GM23338 (cell line): ENCODE measurements around the gene ADPGK. TPM values are rescaled to one million over a fixed set of nuclear protein-coding genes. Genes with fewer than 3 reads are reported as not detected.

Experiments
- ATAC-seq: fragments of 200-7000 bp; cut with Tn5 transposase; 3 replicates; pipeline ENCODE4 v1.9.1; 2020
- DNase-seq: peaks from one replicate; pipeline ENCODE4 v3.0.0-alpha.2; 2015; ENCODE audit warnings: low spot score
- H2AFZ ChIP-seq: fragments of 200-600 bp; sonication (generic); 2 replicates; pipeline ENCODE4 v1.8.0; 2016; ENCODE audit warnings: antibody characterized with exemption, mild to moderate bottlenecking, moderate library complexity
- H3F3A ChIP-seq: fragments of 200-600 bp; sonication (generic); replicated peaks from 2 replicates; pipeline ENCODE4 v1.8.0; 2017; ENCODE audit warnings: antibody characterized with exemption, mixed run types, low read depth
- H3K27ac ChIP-seq: fragments of 200-600 bp; sonication (generic); 2 replicates; pipeline ENCODE4 v1.6.1; 2016; ENCODE audit warnings: low read depth
- H3K27me3 ChIP-seq: fragments of 200-600 bp; sonication (generic); 2 replicates; pipeline ENCODE4 v1.8.0; 2016; ENCODE audit warnings: mild to moderate bottlenecking, mixed run types, moderate library complexity; ENCODE audit not compliant: insufficient read depth
- H3K36me3 ChIP-seq: fragments of 200-600 bp; sonication (generic); 2 replicates; pipeline ENCODE4 v1.8.0; 2016; ENCODE audit warnings: mild to moderate bottlenecking; ENCODE audit not compliant: insufficient read depth
- H3K4me1 ChIP-seq: fragments of 200-600 bp; sonication (generic); 2 replicates; pipeline ENCODE4 v1.8.0; 2016; ENCODE audit warnings: mild to moderate bottlenecking, moderate library complexity; ENCODE audit not compliant: insufficient read depth
- H3K4me2 ChIP-seq: fragments of 200-600 bp; sonication (generic); 2 replicates; pipeline ENCODE4 v1.7.1; 2017; ENCODE audit warnings: mixed run types
- H3K4me3 ChIP-seq: fragments of 200-600 bp; sonication (generic); 2 replicates; pipeline ENCODE4 v1.6.1; 2016; ENCODE audit warnings: mixed run types
- H3K79me2 ChIP-seq: fragments of 200-600 bp; sonication (generic); replicated peaks from 2 replicates; pipeline ENCODE4 v1.8.0; 2017; ENCODE audit warnings: mild to moderate bottlenecking; ENCODE audit not compliant: insufficient read depth
- H3K9me2 ChIP-seq: fragments of 200-600 bp; sonication (generic); 2 replicates; pipeline ENCODE4 v1.8.0; 2017; ENCODE audit not compliant: insufficient read depth
- H4K20me1 ChIP-seq: fragments of 200-600 bp; sonication (generic); replicated peaks from 2 replicates; pipeline ENCODE4 v1.8.0; 2017; ENCODE audit warnings: mild to moderate bottlenecking; ENCODE audit not compliant: insufficient read depth
- H3K27ac Mint-ChIP-seq: 2 replicates; pipeline ENCODE4 v1.8.0; 2020; ENCODE audit warnings: inconsistent platforms, mild to moderate bottlenecking, moderate library complexity, mixed read lengths
- H3K27me3 Mint-ChIP-seq: 3 replicates; pipeline ENCODE4 v1.8.0; 2022; ENCODE audit warnings: low read depth, mild to moderate bottlenecking, moderate library complexity, mixed read lengths, inconsistent platforms; ENCODE audit not compliant: insufficient read depth, poor library complexity
- H3K36me3 Mint-ChIP-seq: 3 replicates; pipeline ENCODE4 v1.8.0; 2021; ENCODE audit warnings: low read depth, mild to moderate bottlenecking, inconsistent platforms, moderate library complexity, mixed read lengths
- H3K4me1 Mint-ChIP-seq: 3 replicates; pipeline ENCODE4 v1.8.0; 2020; ENCODE audit warnings: mild to moderate bottlenecking, inconsistent platforms, mixed read lengths
- H3K4me3 Mint-ChIP-seq: 3 replicates; pipeline ENCODE4 v1.8.0; 2021; ENCODE audit warnings: moderate library complexity, mild to moderate bottlenecking, inconsistent platforms, mixed read lengths
- H3K9me3 Mint-ChIP-seq: 3 replicates; pipeline ENCODE4 v1.8.0; 2020; ENCODE audit warnings: moderate library complexity, mild to moderate bottlenecking, inconsistent platforms, mixed read lengths
- CTCF ChIP-seq, 2 experiments: fragments of 200-600 bp in 1 of 2; sonication (generic) in 1 of 2; conservative IDR thresholded peaks; 2 replicates each; pipeline versions ENCODE4 v1.5.1 to v1.6.1; 2016 to 2017; ENCODE audit warnings: antibody characterized with exemption in 2 of 2, low read depth in 2 of 2, mild to moderate bottlenecking in 2 of 2, moderate library complexity in 1 of 2
- ETS1 ChIP-seq: IDR thresholded peaks from 2 replicates; pipeline ENCODE4 v1.6.1; 2016; ENCODE audit warnings: antibody characterized with exemption
- EZH2phosphoT487 ChIP-seq: fragments of 200-600 bp; sonication (generic); IDR thresholded peaks from one replicate; pipeline ENCODE4 v1.8.1; 2018; ENCODE audit warnings: antibody characterized with exemption; ENCODE audit not compliant: unreplicated experiment
- JUNB ChIP-seq: IDR thresholded peaks from one replicate; pipeline ENCODE4 v1.6.1; 2016; ENCODE audit warnings: antibody characterized with exemption; ENCODE audit not compliant: unreplicated experiment
- REST ChIP-seq: IDR thresholded peaks from one replicate; pipeline ENCODE4 v1.6.1; 2018; ENCODE audit warnings: antibody characterized with exemption; ENCODE audit not compliant: unreplicated experiment
- STAT1 ChIP-seq: IDR thresholded peaks from one replicate; pipeline ENCODE4 v1.6.1; 2016; ENCODE audit warnings: antibody characterized with exemption; ENCODE audit not compliant: unreplicated experiment
- ZNF114 ChIP-seq: fragments of 250-450 bp; sonication (Bioruptor Pico); IDR thresholded peaks from 2 replicates; pipeline ENCODE4 v1.5.0; 2020; ENCODE audit warnings: mild to moderate bottlenecking, moderate library complexity
- ZNF462 ChIP-seq: fragments of 250-450 bp; sonication (Bioruptor Pico); IDR thresholded peaks from 2 replicates; pipeline ENCODE4 v1.5.0; 2020; ENCODE audit warnings: mild to moderate bottlenecking, moderate library complexity
- polyA plus RNA-seq: library from polyadenylated mRNA; unstranded; fragments of >200 nt; fragmentation: Nextera tagmentation; extraction: Ambion mirVana; gene quantifications from 2 replicates; pipeline ENCODE4 v1.2.1, GENCODE V29; 2016
- total RNA-seq: library from RNA; depleted of rRNA; stranded (reverse); fragments of >200 nt; shearing (Covaris generic); gene quantifications from 2 replicates; pipeline ENCODE4 v1.2.3, GENCODE V29; 2014

The ADPGK gene
- total and polyA plus RNA-seq, 2 experiments from 2014 or later, result 21.5 to 57.0 TPM

GRCh38 chr15:72732516-72732915, 51.0 kb downstream of the ADPGK start (continued):
- TF ChIP-seq ZNF462, result no peak

- Mint-ChIP-seq H3K27me3 (peaks cover 5% of the 10 kb centered on the region), H3K36me3 (peaks cover 36% of the 10 kb centered on the region), H3K27ac (no peak overlapping the region), H3K4me1 (no peaks in the 10 kb centered on the region; the same call in 2 of the 3 replicates), H3K4me3 (no peak overlapping the region), H3K9me3 (no peaks in the 10 kb centered on the region)
- Histone ChIP-seq H3K9me2 (no peaks in the 10 kb centered on the region), H3K27ac (no peak overlapping the region), H3K36me3 (peaks cover 21% of the 10 kb centered on the region), H2AFZ (no peak overlapping the region), H3K27me3 (no peaks in the 10 kb centered on the region), H3K4me2 (no peak overlapping the region), H4K20me1 (no peaks in the 10 kb centered on the region; the same call in 1 of the 2 replicates), H3K79me2 (no peaks in the 10 kb centered on the region), H3K4me1 (peaks cover 12% of the 10 kb centered on the region), H3K4me3 (no peak overlapping the region), H3F3A (no peaks in the 10 kb centered on the region)
- DNase-seq (no peak), ATAC-seq (no peak)
- TF ChIP-seq CTCF (conservative IDR thresholded peaks at IDR 0.05; ENCODE audit: low read depth in 2 of 2) (no peak), ZNF114 (no peak), JUNB (no peak), ETS1 (no peak), STAT1 (no peak), EZH2phosphoT487 (no peak), REST (no peak)
These were observed 51.5 kb downstream of the ADPGK start for GRCh38 chr15:72732086-72732485.
